ENCODE data around the gene DPP7.
"Not testable (repeated sequence)": the region's sequence is repeated elsewhere in the genome, so short reads cannot be mapped to it uniquely, and the experiment has no call there.

DPP7 gene

DNA sequence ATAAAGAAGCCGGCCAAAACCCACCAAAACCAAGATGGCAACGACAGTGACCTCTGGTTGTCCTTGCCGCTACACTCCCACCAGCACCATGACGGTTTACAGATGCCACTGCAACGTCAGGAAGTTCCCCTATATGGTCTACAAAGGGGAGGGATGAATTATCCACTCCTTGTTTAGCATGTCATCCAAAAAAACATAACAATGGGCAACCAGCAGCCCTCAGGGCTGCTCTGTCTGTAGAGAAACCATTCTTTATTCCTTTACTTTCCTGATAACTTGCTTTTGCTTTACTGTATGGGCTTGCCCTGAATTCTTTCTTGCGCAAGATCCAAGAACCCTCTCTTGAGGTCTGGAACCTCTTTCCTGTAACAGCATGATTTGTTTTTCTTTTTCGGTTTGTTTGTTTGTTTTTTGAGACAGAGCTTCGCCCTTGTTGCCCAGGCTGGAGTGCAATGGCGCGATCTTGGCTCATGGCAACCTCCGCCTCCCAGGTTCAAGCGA, 39.2 kb downstream of the DPP7 start:
- in situ Hi-C loops (cut with MboI; ENCODE audit: low sequenced_read_pairs): no loop called here

DNA sequence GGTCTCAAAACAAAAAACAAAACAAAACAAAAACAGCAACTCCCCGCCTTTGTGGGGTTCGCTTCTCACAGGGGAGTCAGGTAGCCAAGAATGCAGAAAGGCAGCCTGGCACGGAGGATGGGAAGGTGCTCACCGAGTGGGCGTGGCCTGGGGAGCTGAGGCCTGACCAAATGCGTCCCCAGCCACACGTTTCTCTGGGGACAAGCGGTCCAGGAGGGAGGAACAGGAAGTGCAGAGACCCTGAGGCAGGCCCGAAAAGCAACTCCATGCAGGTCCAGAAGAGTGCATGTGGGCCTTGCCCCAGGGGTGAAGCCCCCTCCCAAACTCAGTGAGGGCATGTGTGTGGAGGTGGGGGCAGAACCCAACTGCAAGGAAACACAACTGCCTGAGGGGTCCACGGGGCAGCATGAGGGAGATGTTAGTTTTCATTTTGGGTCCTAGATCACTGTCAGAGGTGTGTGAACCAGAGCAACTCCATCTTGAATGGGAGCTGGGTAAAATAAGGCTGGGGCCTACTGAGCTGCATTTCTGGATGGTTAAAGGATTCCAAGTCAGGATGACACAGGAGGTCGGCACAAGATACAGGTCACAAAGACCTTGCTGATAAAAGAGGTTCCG, 39.8 kb downstream of the DPP7 start:
- in situ Hi-C loops (cut with MboI; ENCODE audit: low sequenced_read_pairs): no loop called here

DNA sequence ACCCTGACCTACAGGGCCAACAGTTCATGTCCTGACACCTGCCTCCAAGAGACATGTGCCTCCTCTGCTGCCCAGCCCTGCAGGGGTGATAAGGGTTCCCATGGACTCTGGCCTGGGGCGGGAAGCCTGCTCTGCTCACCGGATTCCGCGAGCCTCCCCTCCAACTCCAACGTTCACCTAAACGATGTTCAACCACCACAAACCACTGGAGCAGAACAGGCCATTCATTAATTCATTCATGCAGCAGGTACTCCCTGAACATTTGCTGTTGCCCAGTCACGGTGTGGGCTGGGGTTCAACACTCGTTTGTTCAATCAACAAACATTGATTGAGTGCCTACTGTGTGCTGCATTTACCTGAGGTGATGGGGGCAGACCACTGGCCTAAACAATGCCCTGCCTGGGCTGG, 40.5 kb downstream of the DPP7 start:
- in situ Hi-C loops (cut with MboI; ENCODE audit: low sequenced_read_pairs): no loop called here

GRCh38 chr9:137071282-137071681, 43.3 kb downstream of the DPP7 start:
- in situ Hi-C loops (cut with MboI; ENCODE audit: low sequenced_read_pairs): no loop called here

- in situ Hi-C loops (cut with MboI; ENCODE audit: low sequenced_read_pairs): no loop called here
Observed at GRCh38 chr9:137070906-137071275, 43.6 kb downstream of the DPP7 start.

- in situ Hi-C loops (cut with MboI; ENCODE audit: low sequenced_read_pairs): no loop called here
Observed at GRCh38 chr9:137070201-137070905, 44.2 kb downstream of the DPP7 start, which contains the start of gene SAPCD2. SAPCD2 (minus strand) TSS chr9:137070557; CDS start chr9:137070460, 97 bp downstream.

GRCh38 chr9:137069508-137070091, 44.9 kb downstream of the DPP7 start:
- in situ Hi-C loops (cut with MboI; ENCODE audit: low sequenced_read_pairs): no loop called here

GRCh38 chr9:137068539-137069507, 45.7 kb downstream of the DPP7 start:
- in situ Hi-C loops (cut with MboI; ENCODE audit: low sequenced_read_pairs): no loop called here

DNA sequence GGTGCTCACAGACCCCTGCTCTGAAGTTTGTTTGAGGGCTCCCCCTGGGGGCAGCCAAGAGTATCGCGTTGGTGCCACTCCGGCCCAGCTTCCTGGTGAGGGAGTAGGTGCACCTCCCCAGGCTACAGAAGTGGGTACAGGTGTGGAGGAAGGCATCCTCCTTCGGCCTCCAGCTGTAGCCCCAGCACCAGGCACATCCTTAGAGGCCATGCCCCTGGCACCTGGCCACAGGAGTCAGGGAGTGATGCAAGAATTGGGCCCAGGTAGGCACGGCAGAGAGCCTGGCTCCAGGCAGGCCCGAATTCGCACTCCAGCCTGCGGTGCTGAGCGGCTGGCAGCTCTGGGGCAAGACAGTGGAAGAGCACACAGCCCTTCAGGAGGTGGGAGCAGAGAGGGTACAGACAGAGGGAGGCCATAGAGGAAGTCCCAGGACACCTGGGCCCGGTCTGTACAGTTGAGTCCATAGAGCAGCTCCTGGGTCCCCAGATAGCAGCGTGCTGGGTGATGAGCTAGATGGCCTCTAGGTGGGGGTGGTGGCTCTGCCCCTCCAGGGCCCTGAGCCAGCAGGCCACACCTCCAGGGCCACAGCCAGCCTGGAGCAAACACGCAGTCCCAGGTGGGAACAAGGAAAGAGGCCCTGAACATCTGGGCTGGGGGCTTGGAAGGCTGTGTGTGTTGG, 46.5 kb downstream of the DPP7 start:
- in situ Hi-C loops (cut with MboI; ENCODE audit: low sequenced_read_pairs): no loop called here

- in situ Hi-C loops (cut with MboI; ENCODE audit: low sequenced_read_pairs): no loop called here
Observed at GRCh38 chr9:137066096-137066861, 48.3 kb downstream of the DPP7 start.

GRCh38 chr9:137065336-137065967, 49.1 kb downstream of the DPP7 start:
- in situ Hi-C loops (cut with MboI; ENCODE audit: low sequenced_read_pairs): no loop called here

- in situ Hi-C loops (cut with MboI; ENCODE audit: low sequenced_read_pairs): no loop called here
Observed at GRCh38 chr9:137064880-137065164, 49.7 kb downstream of the DPP7 start.

DNA sequence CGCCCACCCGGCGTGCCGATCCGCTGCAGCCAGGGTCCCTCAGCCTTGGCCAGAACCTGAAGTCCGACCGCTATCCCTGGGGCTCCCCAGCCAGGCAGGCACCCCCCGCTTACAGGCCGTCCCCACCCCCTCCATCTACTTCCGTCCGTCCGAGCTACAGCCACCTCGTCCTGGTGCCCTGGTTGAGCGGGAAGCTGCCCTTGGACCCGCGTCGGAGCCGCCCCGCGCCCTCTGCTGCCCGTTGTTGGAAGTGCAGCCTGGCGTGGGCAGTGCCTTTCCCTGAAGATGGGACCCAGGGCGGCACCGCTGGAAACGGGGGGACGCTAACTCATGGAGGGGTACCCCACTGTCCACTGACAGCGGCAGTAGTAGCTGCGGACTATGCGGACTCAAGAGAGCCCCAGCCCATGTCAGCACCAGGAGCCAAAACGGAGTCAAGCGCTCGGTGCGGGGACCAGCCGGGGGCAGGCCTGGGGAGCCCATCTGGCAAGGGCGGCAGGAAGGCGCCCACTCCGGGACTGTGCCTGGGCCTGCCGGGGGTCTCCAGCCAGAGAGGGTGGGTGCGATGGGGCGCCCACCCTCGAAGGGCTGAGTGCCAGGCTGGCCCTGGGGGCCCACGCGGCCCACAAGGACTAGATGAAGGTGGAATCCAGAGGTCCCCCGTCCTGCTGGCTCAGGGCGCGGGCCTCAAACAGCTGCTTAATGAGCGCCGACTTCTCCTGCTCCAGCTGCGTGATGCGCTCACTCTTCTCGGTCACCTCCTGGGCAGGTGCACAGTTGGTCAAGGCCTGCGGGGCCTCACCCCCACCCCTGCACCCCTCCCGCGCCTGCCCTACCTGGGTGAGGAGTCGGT, 50.3 kb downstream of the DPP7 start:
- in situ Hi-C loops (cut with MboI; ENCODE audit: low sequenced_read_pairs): no loop called here

DNA sequence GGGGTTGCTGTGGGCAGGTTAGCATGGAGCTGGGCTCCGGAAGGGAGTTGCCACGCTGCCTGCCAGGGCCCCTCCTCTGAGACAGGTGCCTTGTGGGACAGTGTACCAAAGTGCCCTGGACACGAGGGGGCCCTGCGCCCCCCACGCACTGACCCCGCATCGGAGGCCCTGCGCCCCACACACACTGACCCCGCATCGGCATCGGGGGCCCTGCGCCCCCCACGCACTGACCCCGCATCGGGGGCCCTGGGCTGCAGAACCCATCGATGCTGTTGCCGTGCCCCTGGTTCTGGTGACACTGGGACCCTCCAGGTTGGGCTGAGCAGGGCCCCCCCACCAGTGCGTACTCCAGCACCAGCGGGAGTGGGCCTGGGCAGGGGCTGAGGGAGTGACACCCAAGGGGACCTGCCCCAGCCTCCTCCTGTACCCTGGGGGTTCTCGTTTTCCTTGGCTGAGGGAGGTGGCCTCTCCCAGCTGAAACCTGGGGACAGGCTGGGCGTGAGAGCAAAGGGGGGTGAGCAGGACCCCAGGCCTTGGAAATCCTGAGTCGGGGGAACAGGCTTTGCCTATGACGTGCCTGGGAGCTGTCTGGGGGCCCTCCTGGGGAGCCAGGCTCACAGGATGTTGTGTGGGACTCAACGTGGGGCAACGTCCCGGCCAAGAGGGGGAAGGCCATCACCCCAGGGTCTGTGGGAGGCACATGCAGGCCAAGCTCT, 51.1 kb downstream of the DPP7 start:
- in situ Hi-C loops (cut with MboI; ENCODE audit: low sequenced_read_pairs): no loop called here

GRCh38 chr9:137062798-137063197, 51.7 kb downstream of the DPP7 start:
- in situ Hi-C loops (cut with MboI; ENCODE audit: low sequenced_read_pairs): not testable (repeated sequence)

DNA sequence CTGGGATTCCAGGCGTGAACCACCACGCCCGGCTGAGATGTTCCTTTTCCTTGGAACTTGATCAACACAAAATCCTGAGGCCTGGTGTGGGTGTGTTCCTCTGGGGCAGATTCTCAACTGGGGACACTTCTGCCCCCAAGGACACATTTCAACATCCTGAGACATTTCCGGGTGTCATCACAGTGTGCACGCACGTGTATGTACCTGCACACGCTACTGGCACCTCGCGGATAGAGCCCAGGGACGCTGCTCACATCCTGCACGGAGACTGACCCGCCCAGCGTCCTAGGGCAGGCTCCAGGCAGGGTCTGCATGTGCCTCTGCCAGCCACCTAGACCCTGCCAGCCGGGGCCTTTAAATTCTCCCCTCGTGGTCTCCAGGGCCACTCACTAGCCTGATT, 52.1 kb downstream of the DPP7 start:
- in situ Hi-C loops (cut with MboI; ENCODE audit: low sequenced_read_pairs): no loop called here
